OCI-LY1 (cell line): Measurements from ENCODE around the gene TOPAZ1.

Experiments used
- H2AFZ ChIP-seq: fragments of 200-600 bp; sonication (generic), shearing (Covaris generic); 2 replicates; pipeline ENCODE4 v1.6.0; 2014; ENCODE audit warnings: antibody characterized with exemption, mild to moderate bottlenecking, low read length
- H3F3A ChIP-seq: fragments of 200-600 bp; sonication (generic), shearing (Covaris generic); 2 replicates; pipeline ENCODE4 v1.6.0; 2014; ENCODE audit warnings: mild to moderate bottlenecking, antibody characterized with exemption, low read length, moderate library complexity; ENCODE audit not compliant: insufficient read depth
- H3K27ac ChIP-seq: fragments of 200-600 bp; sonication (generic); 2 replicates; pipeline ENCODE4 v1.5.1; 2014; ENCODE audit warnings: low read length, mixed run types, mild to moderate bottlenecking, low read depth; ENCODE audit not compliant: poor library complexity, severe bottlenecking
- H3K27me3 ChIP-seq: fragments of 200-600 bp; sonication (generic); 2 replicates; pipeline ENCODE4 v1.6.0; 2014; ENCODE audit warnings: antibody characterized with exemption, mild to moderate bottlenecking, low read length, moderate library complexity; ENCODE audit not compliant: insufficient read depth
- H3K36me3 ChIP-seq: fragments of 200-600 bp; sonication (generic); 2 replicates; pipeline ENCODE4 v1.6.1; 2014; ENCODE audit warnings: mild to moderate bottlenecking, antibody characterized with exemption, low read length, moderate library complexity, mixed read lengths; ENCODE audit not compliant: insufficient read depth
- H3K4me1 ChIP-seq: fragments of 200-600 bp; sonication (generic); 2 replicates; pipeline ENCODE4 v1.5.1; 2014; ENCODE audit warnings: mild to moderate bottlenecking, low read length, moderate library complexity; ENCODE audit not compliant: insufficient read depth, severe bottlenecking
- H3K4me2 ChIP-seq: fragments of 200-600 bp; sonication (generic), shearing (Covaris generic); 2 replicates; pipeline ENCODE4 v1.6.1; 2014; ENCODE audit warnings: low read length
- H3K4me3 ChIP-seq: fragments of 200-600 bp; sonication (generic); 2 replicates; pipeline ENCODE4 v1.5.1; 2014; ENCODE audit warnings: low read length, low read depth, mild to moderate bottlenecking, mixed read lengths; ENCODE audit not compliant: poor library complexity, severe bottlenecking
- H3K79me2 ChIP-seq: fragments of 200-600 bp; shearing (Covaris generic); 2 replicates; pipeline ENCODE4 v1.6.1; 2016; ENCODE audit warnings: mixed run types, low read length, mixed read lengths; ENCODE audit not compliant: insufficient read depth
- H3K9ac ChIP-seq: fragments of 200-600 bp; sonication (generic), shearing (Covaris generic); 2 replicates; pipeline ENCODE4 v1.6.1; 2014; ENCODE audit warnings: mild to moderate bottlenecking, low read length, mixed read lengths
- H3K9me2 ChIP-seq: fragments of 200-600 bp; sonication (generic), shearing (Covaris generic); 2 replicates; pipeline ENCODE4 v1.6.1; 2014; ENCODE audit warnings: low read depth, mild to moderate bottlenecking, low read length, mixed read lengths
- H3K9me3 ChIP-seq: fragments of 200-600 bp; shearing (Covaris generic); 2 replicates; pipeline ENCODE4 v1.6.1; 2014; ENCODE audit warnings: low read length, mixed read lengths
- H4K20me1 ChIP-seq: fragments of 200-600 bp; sonication (generic), shearing (Covaris generic); 2 replicates; pipeline ENCODE4 v1.6.0; 2016; ENCODE audit warnings: mild to moderate bottlenecking, low read length; ENCODE audit not compliant: insufficient read depth
- CTCF ChIP-seq: fragments of 200-600 bp; sonication (generic), shearing (Covaris generic); IDR thresholded peaks from 2 replicates; pipeline ENCODE4 v1.5.1; 2017; ENCODE audit warnings: mild to moderate bottlenecking, antibody characterized with exemption, low read length, moderate library complexity, mixed read lengths
- EZH2 ChIP-seq: fragments of 200-600 bp; sonication (generic), shearing (Covaris generic); IDR thresholded peaks from 2 replicates; pipeline ENCODE4 v1.8.0; 2017; ENCODE audit warnings: borderline replicate concordance, mixed run types, mild to moderate bottlenecking, antibody characterized with exemption, low read length, moderate library complexity, mixed read lengths

Gene TOPAZ1

GRCh38 chr3:44329946-44330345 lies 88.3 kb downstream of the TOPAZ1 start:
- Histone ChIP-seq H3K36me3 (no peaks in the 10 kb centered on the region), H2AFZ (no peak overlapping the region), H3K9me3 (peaks cover 3% of the 10 kb centered on the region; the same call in 1 of the 2 replicates), H3K9ac (no peak overlapping the region), H3K27me3 (no peaks in the 10 kb centered on the region), H3K79me2 (no peaks in the 10 kb centered on the region), H3F3A (no peaks in the 10 kb centered on the region), H3K4me2 (no peak overlapping the region), H4K20me1 (no peaks in the 10 kb centered on the region), H3K4me3 (no peak overlapping the region), H3K9me2 (no peaks in the 10 kb centered on the region), H3K27ac (no peak overlapping the region), H3K4me1 (no peaks in the 10 kb centered on the region)
- no peak for TF ChIP-seq CTCF
- no peak for TF ChIP-seq EZH2

- Histone ChIP-seq H2AFZ (no peak overlapping the region), H3K9me3 (peaks cover 3% of the 10 kb centered on the region; the same call in 1 of the 2 replicates), H3K9me2 (no peaks in the 10 kb centered on the region), H3K27me3 (no peaks in the 10 kb centered on the region), H3K4me2 (no peak overlapping the region), H3F3A (no peaks in the 10 kb centered on the region), H3K4me1 (no peaks in the 10 kb centered on the region), H4K20me1 (no peaks in the 10 kb centered on the region), H3K27ac (no peak overlapping the region), H3K79me2 (no peaks in the 10 kb centered on the region), H3K9ac (no peak overlapping the region), H3K4me3 (no peak overlapping the region), H3K36me3 (no peaks in the 10 kb centered on the region)
- TF ChIP-seq CTCF = no peak
- TF ChIP-seq EZH2 = no peak
These were observed 88.8 kb downstream of the TOPAZ1 start for GRCh38 chr3:44330444-44330843.

GRCh38 chr3:44334326-44334725 lies 92.6 kb downstream of the TOPAZ1 start:
- Histone ChIP-seq H2AFZ (no peak overlapping the region), H3K4me1 (peaks cover 9% of the 10 kb centered on the region), H3K4me3 (no peak overlapping the region), H3K9me3 (no peaks in the 10 kb centered on the region), H3K27me3 (no peaks in the 10 kb centered on the region), H4K20me1 (no peaks in the 10 kb centered on the region), H3K4me2 (no peak overlapping the region), H3K27ac (no peak overlapping the region), H3K36me3 (no peaks in the 10 kb centered on the region), H3K9ac (no peak overlapping the region), H3K9me2 (no peaks in the 10 kb centered on the region), H3F3A (no peaks in the 10 kb centered on the region), H3K79me2 (no peaks in the 10 kb centered on the region)
- TF ChIP-seq CTCF (no peak), EZH2 (no peak)
